Measurements from ENCODE around the gene MEGF11.

The MEGF11 gene

DNA sequence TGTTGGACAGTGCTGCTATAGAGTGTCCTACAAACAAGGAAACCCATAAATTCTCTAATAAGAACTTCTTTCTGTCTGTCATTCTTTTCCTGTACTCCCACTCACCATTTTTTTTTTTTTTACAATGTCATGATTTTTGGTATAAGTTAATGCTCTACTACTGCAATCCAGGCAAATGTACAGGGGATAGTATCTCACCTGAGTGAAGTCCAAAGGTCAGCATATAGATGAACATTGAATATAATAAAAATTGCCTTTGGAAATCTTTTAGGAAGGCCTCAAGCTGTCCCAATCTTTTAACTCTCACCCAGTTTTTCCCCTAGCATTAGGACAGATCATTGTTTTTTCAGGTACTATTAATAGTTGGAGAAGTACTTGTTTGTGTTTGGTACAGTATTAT, 405.6 kb downstream of the MEGF11 start:
- no peak for DNase-seq (ENCODE audit: low read depth)

DNA sequence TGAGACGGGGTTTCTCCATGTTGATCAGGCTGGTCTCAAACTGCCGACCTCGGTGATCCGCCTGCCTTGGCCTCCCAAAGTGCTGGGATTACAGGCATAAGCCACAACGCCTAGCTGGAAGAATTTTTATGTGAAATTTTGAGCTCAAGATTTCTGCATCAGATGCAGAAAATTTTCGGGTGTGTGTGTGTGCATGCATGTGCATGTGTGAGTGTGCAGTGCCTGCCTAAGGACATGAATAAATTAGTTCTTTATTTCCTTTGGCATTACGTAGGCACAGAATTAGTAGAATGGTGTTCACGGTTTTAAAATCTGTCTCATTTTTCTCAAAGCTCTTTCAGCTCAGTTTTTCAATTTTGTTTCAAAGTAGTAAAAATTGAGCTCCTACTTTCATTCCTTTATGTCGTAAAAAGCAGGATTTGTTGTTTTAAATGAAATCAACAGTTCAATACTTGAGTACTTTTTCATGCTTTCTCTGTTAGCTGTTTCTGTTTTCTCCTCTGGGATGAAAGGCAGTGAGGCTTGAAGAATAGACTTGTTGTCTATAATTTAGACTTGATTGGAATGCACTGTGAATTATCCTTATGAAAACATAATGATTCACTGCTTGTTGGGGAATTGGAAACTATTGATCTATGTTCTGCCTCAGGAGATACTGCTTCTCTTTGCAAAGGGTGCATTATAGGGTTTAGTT, 407.6 kb downstream of the MEGF11 start:
- DNase-seq (ENCODE audit: low read depth): no peak
